ENCODE results near the gene C6orf132. TPM values are rescaled to one million over a fixed set of nuclear protein-coding genes. Genes with fewer than 3 reads are reported as not detected.
"Not testable (repeated sequence)": the region's sequence is repeated elsewhere in the genome, so short reads cannot be mapped to it uniquely, and the experiment has no call there.

C6orf132 gene
- total and polyA plus RNA-seq, 12 donors = 0.09 to 4.7 (median 1.4) TPM

- no peaks in the 10 kb centered on the region for H3K27me3 ChIP-seq
- intact Hi-C loops (cut with DNase I) = no loop called here
- H3K4me3 ChIP-seq = no peak overlapping the region
- DNase-seq = no peak
- no peaks in the 10 kb centered on the region for H3K4me1 ChIP-seq (replicated peaks in 1 of 2)
- no peak overlapping the region for H3K27ac ChIP-seq
- no peaks in the 10 kb centered on the region for H3K9me3 ChIP-seq (replicated peaks in 1 of 3)
- H3K36me3 ChIP-seq (replicated peaks in 1 of 2) = no peaks in the 10 kb centered on the region
- TF ChIP-seq, protein P1, sequence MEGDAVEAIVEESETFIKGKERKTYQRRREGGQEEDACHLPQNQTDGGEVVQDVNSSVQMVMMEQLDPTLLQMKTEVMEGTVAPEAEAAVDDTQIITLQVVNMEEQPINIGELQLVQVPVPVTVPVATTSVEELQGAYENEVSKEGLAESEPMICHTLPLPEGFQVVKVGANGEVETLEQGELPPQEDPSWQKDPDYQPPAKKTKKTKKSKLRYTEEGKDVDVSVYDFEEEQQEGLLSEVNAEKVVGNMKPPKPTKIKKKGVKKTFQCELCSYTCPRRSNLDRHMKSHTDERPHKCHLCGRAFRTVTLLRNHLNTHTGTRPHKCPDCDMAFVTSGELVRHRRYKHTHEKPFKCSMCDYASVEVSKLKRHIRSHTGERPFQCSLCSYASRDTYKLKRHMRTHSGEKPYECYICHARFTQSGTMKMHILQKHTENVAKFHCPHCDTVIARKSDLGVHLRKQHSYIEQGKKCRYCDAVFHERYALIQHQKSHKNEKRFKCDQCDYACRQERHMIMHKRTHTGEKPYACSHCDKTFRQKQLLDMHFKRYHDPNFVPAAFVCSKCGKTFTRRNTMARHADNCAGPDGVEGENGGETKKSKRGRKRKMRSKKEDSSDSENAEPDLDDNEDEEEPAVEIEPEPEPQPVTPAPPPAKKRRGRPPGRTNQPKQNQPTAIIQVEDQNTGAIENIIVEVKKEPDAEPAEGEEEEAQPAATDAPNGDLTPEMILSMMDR (IDR thresholded peaks at IDR 0.05) = no peak
- no peak for TF ChIP-seq POLR2A (IDR thresholded peaks at IDR 0.05)
- 89 to 96% (median 92%) methylated on average over 3 to 4 of the region's 4 CpGs for WGBS, 4 donors
These were observed 12.9 kb upstream of the C6orf132 start for GRCh38 chr6:42155293-42155692.

- Histone ChIP-seq H3K27me3 (no peaks in the 10 kb centered on the region), H3K9me3 (replicated peaks in 1 of 3) (no peaks in the 10 kb centered on the region), H3K4me1 (replicated peaks in 1 of 2) (no peaks in the 10 kb centered on the region), H3K27ac (no peak overlapping the region), H3K36me3 (replicated peaks in 1 of 2) (no peaks in the 10 kb centered on the region), H3K4me3 (no peak overlapping the region)
- no peak for DNase-seq
- intact Hi-C loops (cut with DNase I) = no loop called here
- TF ChIP-seq POLR2A (IDR thresholded peaks at IDR 0.05) = no peak
- TF ChIP-seq, protein P1 (IDR thresholded peaks at IDR 0.05) = no peak
These were observed 12.2 kb upstream of the C6orf132 start for GRCh38 chr6:42154461-42155209.

DNA sequence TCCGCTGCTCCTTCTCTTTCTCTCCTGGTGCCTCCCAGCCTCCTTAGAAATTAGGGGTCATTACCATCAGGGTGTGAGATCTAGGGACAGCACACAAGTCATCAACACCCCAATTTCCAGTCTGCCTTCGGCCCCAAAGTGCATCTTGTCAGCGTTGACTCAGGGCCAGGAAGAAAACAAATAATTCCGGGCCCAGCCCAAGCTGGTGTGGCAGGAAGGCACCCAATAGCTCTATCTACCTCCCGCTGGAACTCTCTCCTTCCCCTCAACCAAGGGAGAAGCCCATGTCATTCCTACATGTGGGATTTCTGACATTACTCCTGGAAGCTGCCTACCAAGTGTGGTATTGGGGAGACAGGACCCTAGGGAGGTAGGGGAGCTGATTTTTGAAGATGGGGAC, 11.5 kb upstream of the C6orf132 start:
- TF ChIP-seq, protein P1 (IDR thresholded peaks at IDR 0.05) = no peak
- no peak for TF ChIP-seq POLR2A (IDR thresholded peaks at IDR 0.05)
- no peaks in the 10 kb centered on the region for H3K4me1 ChIP-seq (replicated peaks in 1 of 2)
- H3K36me3 ChIP-seq (replicated peaks in 1 of 2) = no peaks in the 10 kb centered on the region
- H3K27ac ChIP-seq = no peak overlapping the region
- H3K4me3 ChIP-seq = no peak overlapping the region
- DNase-seq = no peak
- WGBS, 4 donors = 82 to 91% (median 89%) methylated on average over 4 to 5 of the region's 5 CpGs
- intact Hi-C loops (cut with DNase I) = no loop called here
- no peaks in the 10 kb centered on the region for H3K27me3 ChIP-seq
- no peaks in the 10 kb centered on the region for H3K9me3 ChIP-seq (replicated peaks in 1 of 3)

DNA sequence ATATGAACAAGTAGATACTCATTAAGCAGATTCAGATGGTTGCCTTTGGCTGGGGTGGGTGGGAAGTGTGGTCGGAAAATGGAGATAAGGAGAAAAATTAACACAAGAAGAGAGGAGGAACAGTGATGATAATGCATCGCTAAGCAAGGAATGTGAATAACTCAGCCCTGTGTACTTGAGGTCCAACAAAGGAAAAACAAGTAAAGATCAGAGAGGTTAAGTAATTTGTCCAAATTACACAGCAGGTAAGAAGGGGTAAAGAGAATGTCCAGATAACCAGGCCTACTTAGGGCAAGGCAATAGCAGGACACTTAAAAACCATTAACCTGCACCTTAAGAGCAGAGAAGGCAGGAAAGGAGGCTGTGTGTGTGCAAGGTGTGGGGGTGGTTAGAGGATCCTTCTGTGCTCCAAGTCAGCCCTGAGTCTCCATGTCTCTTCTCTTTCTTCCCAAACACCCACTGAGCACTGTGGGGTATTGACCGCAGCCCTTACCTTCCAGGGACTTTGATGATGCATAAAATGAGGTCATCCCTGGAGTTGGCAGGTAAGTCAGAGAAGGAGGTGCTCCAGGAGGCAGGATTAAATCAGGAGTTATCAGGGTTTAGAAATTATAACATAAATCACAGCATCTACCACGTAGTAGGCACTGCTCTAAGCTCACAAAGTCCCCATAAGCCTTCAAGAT, 10.3 kb upstream of the C6orf132 start:
- H3K36me3 ChIP-seq (replicated peaks in 1 of 2); H3K9me3 ChIP-seq (replicated peaks in 1 of 3); intact Hi-C loops (cut with DNase I); DNase-seq; H3K27ac ChIP-seq; H3K4me3 ChIP-seq; H3K27me3 ChIP-seq; H3K4me1 ChIP-seq (replicated peaks in 1 of 2): not testable (repeated sequence)
- WGBS, 4 donors = 68 to 88% (median 83%) methylated on average over 3 to 4 of the region's 4 CpGs

Data from adrenal gland (tissue), 12 donors.